K562 (cell line): ENCODE measurements around the gene PRDM12. TPM values are rescaled to one million over a fixed set of nuclear protein-coding genes. Genes with fewer than 3 reads are reported as not detected.

Experiments used
- ATAC-seq: fragments of 200-7000 bp; cut with Tn5 transposase; 3 replicates; pipeline ENCODE4 v1.9.1; 2020; ENCODE audit warnings: moderate library complexity
- BruUV-seq: library from RNA; stranded (reverse); fragments of 400-500 nt; replicated peaks from 2 replicates; lab custom pipeline; 2021; lab: Mats Ljungman, UMichigan
- CTCF ChIA-PET: fragments of 300-600 bp; formaldehyde crosslinking; extraction: SDS; loops from one replicate; lab custom pipeline; 2021; ENCODE audit warnings: low intra/inter-chr PET ratio; lab: Yijun Ruan, JAX
- POLR2A ChIA-PET: fragments of 300-600, 350-650 bp; sonication (Branson Sonifier 250); formaldehyde crosslinking; extraction: SDS; loops from one replicate; lab custom pipeline; 2021; ENCODE audit warnings: antibody characterized with exemption, inconsistent platforms; lab: Yijun Ruan, JAX
- DNase-seq, 4 experiments: peaks; one replicate each; pipeline versions ENCODE4 v3.0.0 to v3.0.0-alpha.2; 2011 to 2018; ENCODE audit warnings: low spot score in 3 of 4, mixed read lengths in 3 of 4; ENCODE audit errors: extremely low read depth in 1 of 4
- FAIRE-seq: peaks from 2 replicates; lab custom pipeline; 2011; peaks lifted over from hg19 to GRCh38; lab: Jason Lieb, UNC
- H2AFZ ChIP-seq: 2 replicates; pipeline ENCODE4 v1.6.0; 2011; ENCODE audit warnings: low read depth, low read length, control low read depth, inconsistent platforms
- H3K27ac ChIP-seq: fragments of 200-600 bp; 3 replicates; pipeline ENCODE4 v1.8.0; 2011; ENCODE audit warnings: low read depth, mild to moderate bottlenecking, control low read depth, inconsistent platforms, low read length, moderate library complexity, mixed read lengths; ENCODE audit errors: extremely low read depth
- H3K27me3 ChIP-seq, 2 experiments: fragments of 300-600 bp in 1 of 2; 2 replicates in 1 of 2; 3 replicates in 1 of 2; pipeline versions ENCODE4 v1.6.0 to v1.8.0; 2011; ENCODE audit warnings: inconsistent platforms in 2 of 2, low read length in 2 of 2, mild to moderate bottlenecking in 1 of 2, mixed read lengths in 1 of 2, moderate library complexity in 1 of 2; ENCODE audit not compliant: control insufficient read depth in 2 of 2, insufficient read depth in 2 of 2
- H3K36me3 ChIP-seq: fragments of 300-600 bp; 3 replicates; pipeline ENCODE4 v1.8.0; 2011; ENCODE audit warnings: mild to moderate bottlenecking, low read length, inconsistent platforms; ENCODE audit not compliant: control insufficient read depth, insufficient read depth
- H3K4me1 ChIP-seq, 2 experiments: fragments of 200-600 bp in 1 of 2; replicated peaks in 1 of 2; 2 replicates in 1 of 2; 3 replicates in 1 of 2; pipeline versions ENCODE4 v1.5.1 to v1.8.0; 2011; ENCODE audit warnings: inconsistent platforms in 2 of 2, low read length in 2 of 2, mild to moderate bottlenecking in 1 of 2, mixed read lengths in 1 of 2, moderate library complexity in 1 of 2; ENCODE audit not compliant: control insufficient read depth in 2 of 2, insufficient read depth in 2 of 2
- H3K4me2 ChIP-seq: 2 replicates; pipeline ENCODE4 v1.6.1; 2011; ENCODE audit warnings: low read length, control low read depth, inconsistent platforms, mixed read lengths; ENCODE audit not compliant: insufficient read depth
- H3K4me3 ChIP-seq: fragments of 200-600 bp; sonication (generic), shearing (Covaris generic); 2 replicates; pipeline ENCODE4 v1.5.1; 2016; ENCODE audit warnings: control low read depth, inconsistent platforms
- H3K79me2 ChIP-seq: fragments of 200-600 bp; 3 replicates; pipeline ENCODE4 v1.8.0; 2011; ENCODE audit warnings: low read length, inconsistent platforms; ENCODE audit not compliant: control insufficient read depth, insufficient read depth
- H3K9ac ChIP-seq, 2 experiments: 2 replicates each; pipeline versions ENCODE4 v1.6.0 to v1.6.1; 2011; ENCODE audit warnings: low read depth in 2 of 2, low read length in 2 of 2, control low read depth in 1 of 2, inconsistent platforms in 1 of 2, mild to moderate bottlenecking in 1 of 2, mixed read lengths in 1 of 2; ENCODE audit not compliant: insufficient read depth in 1 of 2
- H3K9me1 ChIP-seq: one replicate; pipeline ENCODE4 v1.6.0; 2011; ENCODE audit warnings: inconsistent platforms, mild to moderate bottlenecking, low read length, moderate library complexity; ENCODE audit not compliant: control insufficient read depth, insufficient read depth
- H3K9me3 ChIP-seq: replicated peaks from 2 replicates; pipeline ENCODE4 v1.5.1; 2011; ENCODE audit warnings: low read depth, low read length, inconsistent platforms; ENCODE audit not compliant: control insufficient read depth, insufficient read depth
- H4K20me1 ChIP-seq: replicated peaks from 2 replicates; pipeline ENCODE4 v1.6.1; 2011; ENCODE audit warnings: low read length, inconsistent platforms, mixed read lengths; ENCODE audit not compliant: control insufficient read depth, insufficient read depth
- CBX1 ChIP-seq: sonication (generic); IDR thresholded peaks from 2 replicates; pipeline ENCODE4 v1.6.1; 2016; ENCODE audit warnings: antibody characterized with exemption, low read depth, mild to moderate bottlenecking
- COPS2 ChIP-seq: fragments of 450-650 bp; conservative IDR thresholded peaks from 2 replicates; pipeline ENCODE4 v1.6.1; 2016; ENCODE audit warnings: mild to moderate bottlenecking, moderate library complexity
- ESRRB ChIP-seq: fragments of 250-450 bp; sonication (Bioruptor Pico); IDR thresholded peaks from 2 replicates; pipeline ENCODE4 v1.5.0; 2020; ENCODE audit warnings: mild to moderate bottlenecking, moderate library complexity, borderline replicate concordance
- FOS ChIP-seq: IDR thresholded peaks from 3 replicates; pipeline ENCODE4 v1.6.1; 2011; ENCODE audit not compliant: insufficient read length; ENCODE audit errors: extremely low read depth
- MAFG ChIP-seq: fragments of 450-650 bp; conservative IDR thresholded peaks from 2 replicates; pipeline ENCODE4 v1.6.1; 2016; ENCODE audit warnings: missing genetic modification characterization, missing compliant biosample characterization
- MTF1 ChIP-seq: fragments of 250-450 bp; sonication (Bioruptor Pico); IDR thresholded peaks from 2 replicates; pipeline ENCODE4 v1.9.0; 2021; ENCODE audit warnings: moderate library complexity, mild to moderate bottlenecking, inconsistent platforms, borderline replicate concordance
- NBN ChIP-seq: fragments of 450-650 bp; IDR thresholded peaks from 2 replicates; pipeline ENCODE4 v1.6.1; 2016; ENCODE audit warnings: low read depth, mild to moderate bottlenecking
- NR4A1 ChIP-seq, 2 experiments: fragments of 250-450 bp in 1 of 2; fragments of 450-650 bp in 1 of 2; sonication (Bioruptor Pico) in 1 of 2; IDR thresholded peaks; 2 replicates each; pipeline versions ENCODE4 v1.4.0 to v1.6.1; 2016 to 2020; ENCODE audit warnings: mild to moderate bottlenecking in 2 of 2, missing compliant biosample characterization in 1 of 2, missing genetic modification characterization in 1 of 2, moderate library complexity in 1 of 2
- NUFIP1 ChIP-seq: fragments of 450-650 bp; IDR thresholded peaks from 2 replicates; pipeline ENCODE4 v1.6.1; 2018; ENCODE audit not compliant: partially characterized antibody
- PPARD ChIP-seq: fragments of 250-450 bp; sonication (Bioruptor Pico); IDR thresholded peaks from 2 replicates; pipeline ENCODE4 v1.8.0; 2022; ENCODE audit warnings: inconsistent platforms, mild to moderate bottlenecking, moderate library complexity
- PRMT5 ChIP-seq: sonication (generic); formaldehyde crosslinking; IDR thresholded peaks from 2 replicates; pipeline ENCODE4 v1.5.0; 2020; ENCODE audit warnings: missing genetic modification reagents
- SMARCB1 ChIP-seq: IDR thresholded peaks from 2 replicates; pipeline ENCODE4 v1.6.1; 2011; ENCODE audit warnings: improper control_type of control experiment, low read depth; ENCODE audit not compliant: insufficient read length
- SMARCE1 ChIP-seq: fragments of 450-650 bp; IDR thresholded peaks from 2 replicates; pipeline ENCODE4 v1.7.1; 2016; ENCODE audit warnings: mild to moderate bottlenecking
- TAF15 ChIP-seq: fragments of 200-400 bp; formaldehyde crosslinking; IDR thresholded peaks from 2 replicates; pipeline ENCODE4 v1.6.1; 2017; ENCODE audit warnings: mild to moderate bottlenecking, low read depth, low read length, moderate library complexity
- TAF7 ChIP-seq: fragments of 450-650 bp; IDR thresholded peaks from 2 replicates; pipeline ENCODE4 v1.6.1; 2016; ENCODE audit warnings: missing genetic modification characterization, missing compliant biosample characterization
- TBP ChIP-seq: optimal IDR thresholded peaks from 2 replicates; pipeline ENCODE3; 2011; ENCODE audit warnings: low read depth, low read length, improper control_type of control experiment
- WGBS: fragments of 100-300 bp; shearing (Covaris generic); methylation state at CpG from one replicate; pipeline ENCODE4 v1.1.6; 2016; ENCODE audit warnings: low coverage, mixed read lengths; ENCODE audit not compliant: insufficient coverage; ENCODE audit errors: missing lambda C conversion rate; 5-methylcytosine and 5-hydroxymethylcytosine counted together
- in situ Hi-C: fragments of 300-500 bp; cut with MboI; formaldehyde crosslinking; loops from 4 replicates; pipeline ENCODE4 v1.15.0; 2018; ENCODE audit warnings: inconsistent platforms, mixed read lengths
- intact Hi-C: fragments of 100-400 bp; cut with micrococcal nuclease; formaldehyde crosslinking; loops from 2 replicates; pipeline ENCODE4 v1.14.2; 2022
- polyA plus RNA-seq, 8 experiments: library from polyadenylated mRNA; depleted of rRNA in 4 of 8; stranded (reverse) in 5 of 8; unstranded in 3 of 8; fragments of >200 nt; fragmentation: Nextera tagmentation in 2 of 8; fragmentation: Illumina TruSeq in 1 of 8; extraction: Ambion mirVana in 2 of 8; extraction: Trizol in 1 of 8; gene quantifications; 2 replicates each; pipeline versions ENCODE4 v1.2.1 to v1.2.3, GENCODE V29; 2011 to 2014; ENCODE audit warnings: inconsistent platforms in 1 of 8, missing spikeins in 1 of 8
- total RNA-seq, 7 experiments: library from RNA; depleted of rRNA in 6 of 7; stranded (reverse); fragments of >200 nt in 6 of 7; fragmentation: Illumina TruSeq in 2 of 7; extraction: Trizol in 2 of 7; gene quantifications; 2 replicates each; pipeline versions ENCODE4 v1.2.1 to v1.2.3, GENCODE V29; 2011 to 2021; ENCODE audit warnings: low replicate concordance in 1 of 7
- TF ChIP-seq, protein P1 (sequence below): IDR thresholded peaks from 2 replicates; pipeline ENCODE4 v1.6.1; 2012; ENCODE audit warnings: low read depth, low read length, improper control_type of control experiment, borderline replicate concordance
- TF ChIP-seq, protein P2 (sequence below): fragments of 200-800 bp; sonication (Bioruptor generic); IDR thresholded peaks from 2 replicates; pipeline ENCODE4 v1.6.1; 2017; ENCODE audit warnings: missing genetic modification characterization, missing compliant biosample characterization

PRDM12 gene
- total and polyA plus RNA-seq, 9 of the 15 experiments (the other 6 are each of a cell fraction or from before 2014, with no cell fraction given), result 0.04 to 0.22 (median 0.07) TPM; not detected in 3

DNA sequence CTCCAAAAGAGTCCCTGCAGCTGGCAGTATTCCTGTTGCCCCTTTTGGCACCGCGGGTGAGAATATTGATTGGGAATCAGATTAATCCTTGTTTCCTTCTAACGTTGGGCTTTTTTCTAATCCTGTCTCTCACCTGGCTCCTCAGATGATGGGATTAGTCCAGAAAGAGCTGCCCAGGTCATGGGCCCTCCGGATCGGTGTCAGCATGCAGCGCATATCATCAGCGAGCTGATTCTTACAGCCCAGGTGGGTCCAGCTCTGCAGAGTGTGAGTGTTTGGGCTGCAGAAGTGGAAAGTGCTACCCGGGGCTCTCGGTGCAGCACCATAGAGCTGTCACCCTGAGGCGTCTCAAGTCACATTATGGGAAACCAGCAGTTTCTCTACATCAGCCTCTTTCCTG lies 40.9 kb upstream of the PRDM12 start:
- BruUV-seq, result no TSS peak
- H3K9me3 ChIP-seq, result no peaks in the 10 kb centered on the region
- WGBS, result 92% methylated on average over 10 of the region's 10 CpGs
- peaks cover 9% of the 10 kb centered on the region; the same call in 1 of the 2 replicates for H4K20me1 ChIP-seq
- FAIRE-seq, result no peak
- CTCF ChIA-PET, result no interaction called here
- no peak overlapping the region for H3K9ac ChIP-seq
- H3K79me2 ChIP-seq, result no peaks in the 10 kb centered on the region
- POLR2A ChIA-PET, result interaction anchor here (0.6 to 2.0 kb wide), 2 partner anchors 10 to 1842 kb away, joined by 3 to 6 read pairs; no protein-coding TSS in a partner anchor
- no peak for ATAC-seq
- TF ChIP-seq PRMT5 (CRISPR knock-in tag) (no peak), NBN (no peak), ESRRB (CRISPR knock-in tag) (no peak), COPS2 (no peak), FOS (no peak), NUFIP1 (no peak), TAF7 (tag) (no peak), SMARCB1 (no peak), NR4A1 (CRISPR knock-in tag; IDR thresholded peaks at IDR 0.05) (no peak), NR4A1 (tag; IDR thresholded peaks at IDR 0.05) (no peak), MAFG (no peak), TAF15 (no peak), SMARCE1 (no peak), MTF1 (CRISPR knock-in tag) (no peak), CBX1 (no peak), TBP (no peak), PPARD (CRISPR knock-in tag) (no peak)
- TF ChIP-seq, protein P1, sequence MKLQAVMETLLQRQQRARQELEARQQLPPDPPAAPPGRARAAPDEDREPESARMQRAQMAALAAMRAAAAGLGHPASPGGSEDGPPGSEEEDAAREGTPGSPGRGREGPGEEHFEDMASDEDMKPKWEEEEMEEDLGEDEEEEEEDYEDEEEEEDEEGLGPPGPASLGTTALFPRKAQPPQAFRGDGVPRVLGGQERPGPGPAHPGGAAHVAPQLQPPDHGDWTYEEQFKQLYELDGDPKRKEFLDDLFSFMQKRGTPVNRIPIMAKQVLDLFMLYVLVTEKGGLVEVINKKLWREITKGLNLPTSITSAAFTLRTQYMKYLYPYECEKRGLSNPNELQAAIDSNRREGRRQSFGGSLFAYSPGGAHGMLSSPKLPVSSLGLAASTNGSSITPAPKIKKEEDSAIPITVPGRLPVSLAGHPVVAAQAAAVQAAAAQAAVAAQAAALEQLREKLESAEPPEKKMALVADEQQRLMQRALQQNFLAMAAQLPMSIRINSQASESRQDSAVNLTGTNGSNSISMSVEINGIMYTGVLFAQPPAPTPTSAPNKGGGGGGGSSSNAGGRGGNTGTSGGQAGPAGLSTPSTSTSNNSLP, result no peak
- TF ChIP-seq, protein P2, sequence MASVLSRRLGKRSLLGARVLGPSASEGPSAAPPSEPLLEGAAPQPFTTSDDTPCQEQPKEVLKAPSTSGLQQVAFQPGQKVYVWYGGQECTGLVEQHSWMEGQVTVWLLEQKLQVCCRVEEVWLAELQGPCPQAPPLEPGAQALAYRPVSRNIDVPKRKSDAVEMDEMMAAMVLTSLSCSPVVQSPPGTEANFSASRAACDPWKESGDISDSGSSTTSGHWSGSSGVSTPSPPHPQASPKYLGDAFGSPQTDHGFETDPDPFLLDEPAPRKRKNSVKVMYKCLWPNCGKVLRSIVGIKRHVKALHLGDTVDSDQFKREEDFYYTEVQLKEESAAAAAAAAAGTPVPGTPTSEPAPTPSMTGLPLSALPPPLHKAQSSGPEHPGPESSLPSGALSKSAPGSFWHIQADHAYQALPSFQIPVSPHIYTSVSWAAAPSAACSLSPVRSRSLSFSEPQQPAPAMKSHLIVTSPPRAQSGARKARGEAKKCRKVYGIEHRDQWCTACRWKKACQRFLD, result no peak
- H3K4me3 ChIP-seq, result no peak overlapping the region
- no peaks in the 10 kb centered on the region for H3K27me3 ChIP-seq
- H3K36me3 ChIP-seq, result peaks cover 91% of the 10 kb centered on the region
- no peaks in the 10 kb centered on the region for H3K9me1 ChIP-seq
- no peak overlapping the region for H3K4me2 ChIP-seq
- intact Hi-C loops, result no loop called here
- in situ Hi-C loops, result no loop called here
- H3K4me1 ChIP-seq, result no peaks in the 10 kb centered on the region
- H2AFZ ChIP-seq, result no peak overlapping the region
- H3K27ac ChIP-seq, result no peak overlapping the region
- no peak for DNase-seq
